ENCODE measurements around the gene CELF1.
"Not testable (repeated sequence)": the region's sequence is repeated elsewhere in the genome, so short reads cannot be mapped to it uniquely, and the experiment has no call there.

Gene CELF1

GRCh38 chr11:47572715-47573255, 19.9 kb upstream of the CELF1 start:
- no peak for DNase-seq

DNA sequence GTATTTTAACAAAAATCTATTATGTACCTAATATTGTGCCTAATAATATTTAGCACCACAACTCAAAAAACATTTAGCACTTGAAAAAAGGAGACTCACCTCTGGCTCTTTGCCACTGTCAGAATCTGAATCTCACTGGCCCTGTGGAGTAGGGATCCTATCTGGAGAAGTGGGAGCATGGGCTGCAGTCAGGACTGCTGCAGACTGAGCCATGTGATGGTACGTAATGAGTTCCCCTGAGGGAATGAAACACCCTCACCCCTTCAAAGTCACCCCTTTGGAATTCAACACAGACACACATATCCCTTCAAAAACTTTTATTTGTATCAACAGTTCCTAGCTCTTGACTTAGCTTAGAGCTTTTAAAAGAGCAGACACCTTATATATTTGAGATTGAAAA, 19.0 kb upstream of the CELF1 start:
- DNase-seq: no peak

GRCh38 chr11:47571357-47571729, 18.4 kb upstream of the CELF1 start:
- no peak for DNase-seq

GRCh38 chr11:47570651-47571356, 17.9 kb upstream of the CELF1 start:
- no peak for DNase-seq

DNA sequence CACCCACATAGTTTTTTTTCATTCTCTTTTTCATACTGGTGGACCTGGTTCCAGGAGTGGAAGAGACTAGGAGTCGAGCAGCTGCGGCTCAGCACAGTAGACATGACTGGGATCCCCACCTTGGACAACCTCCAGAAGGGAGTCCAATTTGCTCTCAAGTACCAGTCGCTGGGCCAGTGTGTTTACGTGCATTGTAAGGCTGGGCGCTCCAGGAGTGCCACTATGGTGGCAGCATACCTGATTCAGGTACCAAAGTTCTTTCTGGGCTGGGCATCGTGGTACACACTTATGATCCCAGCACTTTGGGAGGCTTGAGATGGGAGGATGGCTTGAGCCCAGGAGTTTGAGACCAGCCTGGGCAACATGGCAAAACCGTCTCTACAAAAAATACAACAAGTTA, 16.7 kb upstream of the CELF1 start:
- DNase-seq: no peak

DNA sequence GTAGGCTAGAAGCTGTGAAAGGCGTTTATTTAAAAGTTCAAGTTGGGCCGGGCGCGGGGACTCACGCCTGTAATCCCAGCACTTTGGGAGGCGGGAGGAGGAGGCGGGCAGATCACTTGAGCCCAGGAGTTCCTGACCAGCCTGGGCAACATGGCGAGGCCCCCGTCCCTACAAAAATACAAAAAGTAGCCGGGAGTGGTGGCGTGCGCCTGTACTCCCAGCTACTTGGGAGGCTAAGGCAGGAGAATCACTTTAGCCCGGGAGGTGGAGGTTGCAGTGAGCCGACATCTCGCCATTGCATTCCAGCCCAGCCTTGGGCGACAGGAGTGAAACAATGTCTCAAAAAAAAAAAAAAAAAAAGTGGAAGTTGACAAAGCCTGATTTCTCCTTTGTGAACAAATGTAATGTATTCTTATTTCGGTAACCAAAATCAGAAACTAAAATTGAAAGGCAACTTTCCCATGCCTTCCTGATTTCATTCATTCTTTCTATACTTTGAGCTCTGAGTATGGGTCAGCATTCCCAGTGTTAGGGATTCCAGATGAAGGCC, 13.3 kb upstream of the CELF1 start:
- peak; percentile 23 for DNase-seq

DNA sequence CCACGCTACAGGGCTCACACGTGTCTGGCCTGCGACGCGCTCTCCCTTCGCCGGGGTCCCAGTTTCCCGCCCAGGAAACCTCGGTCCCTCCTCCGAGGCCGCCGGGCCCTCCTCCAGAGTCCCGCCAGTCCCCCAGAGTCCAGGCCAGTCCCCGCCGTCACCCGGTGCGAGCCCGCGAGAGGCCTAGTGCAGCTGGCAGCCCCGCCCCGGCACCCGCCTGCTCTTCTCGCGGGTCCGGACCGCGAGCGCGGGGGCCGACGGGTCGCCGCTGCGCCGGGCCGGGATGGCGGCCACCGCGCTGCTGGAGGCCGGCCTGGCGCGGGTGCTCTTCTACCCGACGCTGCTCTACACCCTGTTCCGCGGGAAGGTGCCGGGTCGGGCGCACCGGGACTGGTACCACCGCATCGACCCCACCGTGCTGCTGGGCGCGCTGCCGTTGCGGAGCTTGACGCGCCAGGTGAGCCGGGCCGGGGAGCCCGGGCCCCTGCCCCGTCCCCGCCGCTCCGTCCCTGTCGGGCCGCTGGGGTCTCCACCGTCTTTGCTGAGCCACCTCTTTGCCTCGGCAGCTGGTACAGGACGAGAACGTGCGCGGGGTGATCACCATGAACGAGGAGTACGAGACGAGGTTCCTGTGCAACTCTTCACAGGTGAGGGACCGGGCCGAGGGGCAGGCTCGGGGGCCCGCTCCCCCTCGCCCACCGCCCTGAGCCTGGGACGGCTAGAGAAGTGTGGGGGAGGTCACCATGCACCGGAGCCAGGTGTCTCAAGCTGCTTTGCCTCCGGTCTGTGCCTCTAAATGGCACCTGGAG, 12.6 kb upstream of the CELF1 start, which contains the start of gene PTPMT1:
TSS of gene PTPMT1 (plus strand) at position 260 of the 809 bp plus-strand sequence. CDS start at position 284, 24 bp downstream.
- DNase-seq: peak; percentile 84

DNA sequence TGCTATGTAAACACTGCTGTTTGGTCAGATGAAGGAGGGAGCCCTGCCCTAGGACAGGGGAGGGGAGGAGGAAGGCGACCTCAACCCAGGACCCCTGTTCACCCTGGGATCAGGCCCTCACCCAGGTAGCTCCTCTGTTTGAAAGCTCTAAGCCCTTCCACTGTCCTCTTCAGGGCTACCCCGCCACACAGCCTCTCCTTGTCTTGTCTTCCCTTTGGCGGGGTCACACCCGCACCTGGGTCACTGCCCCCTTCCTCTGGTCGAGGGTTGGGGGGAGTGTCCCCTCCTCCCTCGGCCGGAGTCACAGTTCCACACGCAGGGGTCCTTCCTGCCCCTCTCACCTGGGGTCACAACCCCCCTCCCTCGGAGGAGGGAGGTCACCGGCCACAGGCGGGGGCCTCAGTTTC, 12.0 kb upstream of the CELF1 start:
- no peak for DNase-seq

- not testable (repeated sequence) for DNase-seq
Measured at GRCh38 chr11:47564366-47564765, 11.4 kb upstream of the CELF1 start.

DNA sequence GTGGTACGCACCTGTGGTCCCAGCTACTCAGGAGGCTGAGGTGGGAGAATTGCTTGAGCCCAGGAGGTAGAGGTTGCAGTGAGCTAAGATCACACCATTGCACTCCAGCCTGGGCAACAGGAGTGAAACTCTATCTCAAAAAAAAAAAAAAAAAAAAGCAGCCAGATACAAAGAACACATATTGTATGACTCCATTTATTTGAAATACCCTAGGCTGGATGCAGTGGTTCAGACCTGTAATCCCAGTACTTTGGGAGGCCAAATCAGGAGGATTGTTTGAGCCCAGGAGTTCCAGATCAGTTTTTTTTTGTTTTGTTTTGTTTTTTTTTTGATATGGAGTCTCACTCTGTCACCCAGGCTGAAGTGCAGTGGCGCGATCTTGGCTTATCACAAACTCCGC, 9.5 kb upstream of the CELF1 start:
- DNase-seq: not testable (repeated sequence)

GRCh38 chr11:47560426-47560825, 7.5 kb upstream of the CELF1 start:
- no peak for DNase-seq

GRCh38 chr11:47558695-47559094, 5.8 kb upstream of the CELF1 start:
- DNase-seq: no peak

DNA sequence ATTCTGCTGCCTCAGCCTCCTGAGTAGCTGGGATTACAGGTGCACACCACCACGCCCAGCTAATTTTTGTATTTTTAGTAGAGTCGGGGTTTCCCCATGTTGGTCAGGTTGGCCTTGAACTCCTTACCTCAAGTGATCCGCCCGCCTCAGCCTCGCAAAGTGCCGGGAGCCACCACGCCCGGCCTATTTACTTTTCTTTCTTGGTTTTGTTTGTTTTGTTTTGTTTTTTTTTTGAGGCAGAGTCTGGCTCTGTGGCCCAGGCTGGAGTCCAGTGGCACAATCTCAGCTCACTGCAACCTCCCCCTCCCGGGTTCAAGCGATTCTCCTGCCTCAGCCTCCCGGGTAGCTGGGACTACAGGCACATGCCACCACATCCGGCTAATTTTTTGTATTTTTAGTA, 4.1 kb upstream of the CELF1 start:
- DNase-seq: not testable (repeated sequence)

GRCh38 chr11:47553406-47553743, 443 bp upstream of the CELF1 start:
- DNase-seq: no peak

- DNase-seq: peak; percentile 36
Measured at GRCh38 chr11:47552056-47552565, 821 bp downstream of the CELF1 start.

GRCh38 chr11:47551086-47551485, 1.8 kb downstream of the CELF1 start:
- peak; percentile 37 for DNase-seq

DNA sequence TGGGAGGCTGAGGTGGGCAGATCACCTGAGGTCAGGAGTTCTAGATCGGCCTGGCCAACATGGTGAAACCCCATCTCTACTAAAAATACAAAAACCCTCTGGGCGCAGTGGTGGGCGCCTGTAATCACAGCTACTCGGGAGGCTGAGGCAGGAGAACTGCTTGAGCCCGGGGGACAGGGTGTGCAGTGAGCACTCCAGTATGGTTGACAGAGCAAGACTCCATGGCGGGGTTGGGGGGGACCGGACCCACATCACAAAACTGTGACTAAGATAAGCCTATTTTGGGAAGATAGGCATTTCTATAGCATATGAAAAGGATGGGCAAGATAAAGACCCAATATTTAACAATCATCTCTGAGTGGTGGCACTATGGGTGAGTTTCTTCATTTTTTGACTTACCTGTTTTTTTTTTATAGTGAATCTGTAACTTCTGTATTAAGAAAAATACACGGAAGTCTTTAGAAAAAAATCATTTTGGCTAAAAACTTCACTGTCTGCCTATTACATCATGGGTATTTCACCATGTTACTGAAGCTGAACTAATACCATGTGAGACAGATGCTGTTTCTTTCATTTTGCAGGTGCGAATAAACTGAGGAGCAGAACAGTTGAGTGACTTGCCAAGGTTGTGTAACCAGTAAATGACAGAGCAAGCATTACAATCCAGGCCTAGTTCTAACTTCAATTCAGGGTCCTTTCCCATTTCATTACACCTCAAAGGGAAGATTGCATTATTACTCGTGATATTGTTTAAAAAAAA, 2.5 kb downstream of the CELF1 start:
- DNase-seq: no peak

GRCh38 chr11:47546274-47546673, 6.7 kb downstream of the CELF1 start:
- not testable (repeated sequence) for DNase-seq

DNA sequence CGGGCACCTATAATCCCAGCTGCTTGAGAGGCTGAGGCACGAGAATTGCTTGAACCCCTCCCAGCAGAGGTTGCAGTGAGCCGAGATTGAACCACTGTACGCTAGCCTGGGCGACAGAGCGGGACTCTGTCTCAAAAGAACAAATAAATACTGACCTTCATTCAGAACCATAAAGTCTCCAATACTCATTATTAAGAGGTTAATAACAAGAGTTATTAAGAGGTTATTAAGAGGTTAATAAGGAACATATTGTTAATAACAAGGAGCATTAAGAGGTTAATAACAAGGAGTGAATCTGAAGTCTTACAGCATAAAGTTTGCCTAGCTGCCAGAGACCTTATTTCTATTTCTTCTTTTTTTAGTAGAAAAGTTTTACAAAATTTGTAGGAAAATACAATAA, 7.6 kb downstream of the CELF1 start:
- DNase-seq: no peak

GRCh38 chr11:47541070-47541469, 11.9 kb downstream of the CELF1 start:
- DNase-seq: no peak

- DNase-seq: no peak
Measured at GRCh38 chr11:47539681-47540039, 13.3 kb downstream of the CELF1 start.

DNA sequence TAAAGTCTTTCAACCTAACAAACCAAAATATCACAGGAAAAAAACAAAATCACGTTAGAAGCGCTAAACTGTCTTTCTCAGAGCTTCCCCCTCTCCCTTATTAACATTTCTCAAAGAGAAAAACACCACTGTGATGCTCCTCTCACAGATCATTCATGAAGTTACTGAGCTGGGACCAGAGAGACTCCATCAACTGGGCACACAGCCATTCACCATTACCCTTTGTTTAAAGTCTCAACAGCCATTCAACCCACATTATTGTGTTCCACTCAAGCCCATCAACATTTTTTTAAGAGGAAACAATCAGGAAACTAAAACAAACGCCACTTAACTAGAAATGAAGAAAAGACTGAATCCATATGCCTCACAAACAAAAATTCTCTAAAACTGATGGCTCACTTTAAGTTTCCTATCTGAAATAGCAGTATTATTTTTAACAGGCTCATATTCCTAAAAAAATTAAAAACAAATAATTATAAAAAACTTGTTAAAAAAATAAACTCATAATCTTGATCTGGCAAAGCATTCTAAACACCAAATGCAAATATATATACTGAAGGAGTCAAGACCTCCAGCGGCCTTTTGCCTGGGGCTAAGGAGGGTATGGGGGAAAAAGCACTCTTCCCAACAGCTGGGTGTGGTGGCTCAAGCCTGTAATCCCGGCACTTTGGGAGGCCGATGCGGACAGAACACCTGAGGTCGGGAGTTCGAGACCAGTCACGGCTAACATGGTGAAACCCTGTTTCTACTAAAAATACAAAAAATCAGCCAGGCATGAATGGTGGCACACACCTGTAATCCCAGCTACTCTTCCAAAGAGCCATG, 14.0 kb downstream of the CELF1 start:
- no peak for DNase-seq
